EH (cell line): Measurements from ENCODE around the gene BPIFB1.

ENCODE experiments used
- DNase-seq: peaks from one replicate; pipeline ENCODE4 v3.0.0-alpha.2; 2015; ENCODE audit warnings: low read depth

Gene BPIFB1

DNA sequence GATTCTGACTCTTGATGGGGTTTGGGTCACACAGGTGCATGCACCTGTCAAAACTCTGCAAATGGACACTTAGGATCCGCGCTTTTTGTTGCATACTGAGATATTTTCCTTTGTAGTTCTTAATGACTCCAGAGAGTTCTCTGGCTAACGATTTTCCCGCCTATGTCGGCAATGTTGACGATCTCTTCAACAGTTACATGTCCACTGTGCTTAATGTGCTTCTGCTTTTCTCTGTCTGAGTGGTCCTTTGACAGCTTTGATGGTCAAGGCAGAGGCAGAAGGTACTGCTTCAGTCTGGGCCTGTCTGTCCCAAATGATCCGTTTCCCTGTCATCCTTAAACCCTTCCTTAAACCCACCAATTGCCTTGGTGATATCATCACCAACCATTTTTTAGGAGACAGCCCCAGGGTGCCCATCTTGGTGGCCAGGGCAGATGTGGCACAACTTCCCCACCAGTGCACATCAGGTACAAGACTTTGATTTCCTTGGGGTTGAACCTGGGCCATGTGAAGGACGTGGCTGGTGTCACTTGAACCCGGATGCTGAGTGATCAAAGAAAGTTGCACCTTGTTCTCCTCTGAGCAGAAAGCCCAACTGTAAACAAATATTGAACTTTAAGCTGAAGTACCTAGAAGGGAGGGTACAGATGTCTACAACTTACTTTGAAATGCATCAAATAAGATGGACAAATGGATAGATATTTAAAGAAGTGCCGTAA, 10.7 kb upstream of the BPIFB1 start:
- DNase-seq: no peak

DNA sequence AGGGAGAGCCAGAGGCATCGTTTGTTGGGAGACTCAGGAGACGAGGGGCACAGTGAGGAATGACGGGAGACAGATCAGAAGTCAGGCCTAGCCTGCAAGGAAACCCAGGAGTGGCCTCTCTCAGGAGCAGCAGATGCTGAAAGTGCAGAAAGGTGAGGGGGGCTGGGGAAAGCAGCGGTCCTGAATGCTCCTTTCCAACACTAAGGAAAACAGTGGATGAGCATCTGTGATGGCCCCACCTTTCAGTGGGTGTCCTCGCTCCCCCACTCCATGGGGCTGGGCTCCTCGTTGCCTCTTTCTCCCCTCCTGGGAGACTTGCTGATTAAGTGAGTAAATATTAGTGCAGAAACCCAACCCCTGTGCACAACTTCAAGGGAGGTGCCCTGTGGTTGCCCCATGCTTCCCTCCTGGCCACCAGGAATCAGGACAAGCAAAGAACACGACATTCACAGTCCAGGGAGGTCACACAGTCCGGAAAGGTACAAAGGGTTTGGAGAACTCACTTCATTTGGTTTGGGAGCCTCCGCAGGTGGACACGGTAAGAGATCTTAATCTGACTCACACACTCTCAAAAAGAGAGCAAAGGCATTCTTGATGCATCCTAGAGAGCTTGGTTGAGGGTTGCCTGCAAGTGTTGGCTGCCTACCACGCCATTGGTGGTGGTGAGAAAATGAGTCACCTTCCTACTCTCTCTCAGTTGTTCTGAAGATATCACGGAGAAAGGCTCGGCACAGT, 9.7 kb upstream of the BPIFB1 start:
- no peak for DNase-seq

DNA sequence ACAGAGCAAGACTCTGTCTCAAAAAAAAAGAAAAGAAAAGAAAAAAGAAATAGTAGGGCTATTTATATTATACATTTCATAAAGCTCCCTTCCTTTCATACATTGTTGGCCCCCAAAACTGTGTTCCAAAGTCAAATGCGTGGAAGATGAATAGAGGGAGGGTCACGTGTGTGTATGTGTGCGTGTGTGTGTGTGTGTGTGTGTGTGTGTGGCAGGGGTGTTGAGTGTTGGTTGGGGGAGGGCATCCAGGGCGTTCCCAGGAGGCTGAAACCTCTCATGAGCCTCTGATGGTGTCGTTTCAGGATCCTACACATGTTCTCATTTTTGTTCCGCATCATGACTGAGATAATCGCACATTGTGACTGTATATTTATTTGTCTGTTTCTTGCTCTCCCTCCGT, 7.8 kb upstream of the BPIFB1 start:
- no peak for DNase-seq

DNA sequence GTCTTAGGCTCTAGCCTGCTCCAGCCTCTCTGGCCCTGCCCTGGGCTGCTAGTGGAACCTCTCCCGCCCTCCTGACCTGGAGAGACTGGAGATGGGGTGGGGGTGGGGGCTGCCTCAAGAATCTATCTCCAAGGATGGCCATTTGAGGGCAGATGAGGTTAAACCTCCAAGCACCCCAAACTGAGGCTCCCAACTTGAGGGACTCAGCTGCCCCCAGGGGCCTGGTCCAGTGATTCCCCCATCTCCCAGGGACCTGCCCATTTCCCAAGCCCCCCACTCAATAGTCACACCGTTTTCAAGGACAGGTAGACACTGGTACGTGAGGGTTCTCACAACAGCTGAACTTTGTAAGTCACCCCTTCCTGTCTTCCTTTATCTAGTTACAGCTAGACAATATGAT, 7.1 kb upstream of the BPIFB1 start:
- no peak for DNase-seq

DNA sequence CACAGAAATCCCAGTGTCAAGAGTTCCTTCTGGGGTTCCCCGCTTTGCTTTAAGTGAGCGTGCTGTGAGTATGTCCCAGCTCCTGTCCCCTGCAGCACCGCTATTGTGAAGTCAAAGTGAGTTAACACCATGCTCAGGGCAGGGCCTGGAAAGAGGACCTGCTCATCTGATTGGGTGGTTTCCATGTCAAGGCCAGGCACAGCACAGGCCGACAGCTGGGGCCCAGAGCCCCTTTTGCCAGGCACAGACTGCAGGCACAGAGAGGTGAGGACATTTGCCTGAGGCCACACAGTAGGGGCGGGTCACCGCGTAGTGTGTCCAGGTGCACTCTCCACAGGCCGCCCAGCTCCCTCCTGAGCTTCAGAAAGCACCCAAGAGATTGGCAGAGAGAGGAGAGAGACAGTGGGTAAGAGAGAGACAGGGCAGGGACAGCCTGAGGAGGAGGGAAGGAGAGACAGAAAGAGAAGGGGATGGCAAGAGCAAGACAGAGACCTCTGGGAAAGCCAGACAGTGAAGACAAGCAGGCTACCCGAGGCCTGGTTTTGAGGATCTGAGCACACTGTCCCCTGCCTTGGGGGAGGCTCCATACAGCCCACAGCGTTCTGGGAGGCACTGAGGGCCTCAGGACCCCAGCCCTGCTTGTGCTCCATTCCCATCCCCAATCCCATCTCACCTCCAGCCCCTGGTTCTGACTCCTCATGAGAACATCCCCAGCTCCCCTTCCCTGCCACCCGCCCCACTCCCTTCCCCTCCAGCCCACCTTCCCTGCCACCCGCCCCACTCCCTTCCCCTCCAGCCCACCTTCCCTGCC, 6.5 kb upstream of the BPIFB1 start:
- no peak for DNase-seq

DNA sequence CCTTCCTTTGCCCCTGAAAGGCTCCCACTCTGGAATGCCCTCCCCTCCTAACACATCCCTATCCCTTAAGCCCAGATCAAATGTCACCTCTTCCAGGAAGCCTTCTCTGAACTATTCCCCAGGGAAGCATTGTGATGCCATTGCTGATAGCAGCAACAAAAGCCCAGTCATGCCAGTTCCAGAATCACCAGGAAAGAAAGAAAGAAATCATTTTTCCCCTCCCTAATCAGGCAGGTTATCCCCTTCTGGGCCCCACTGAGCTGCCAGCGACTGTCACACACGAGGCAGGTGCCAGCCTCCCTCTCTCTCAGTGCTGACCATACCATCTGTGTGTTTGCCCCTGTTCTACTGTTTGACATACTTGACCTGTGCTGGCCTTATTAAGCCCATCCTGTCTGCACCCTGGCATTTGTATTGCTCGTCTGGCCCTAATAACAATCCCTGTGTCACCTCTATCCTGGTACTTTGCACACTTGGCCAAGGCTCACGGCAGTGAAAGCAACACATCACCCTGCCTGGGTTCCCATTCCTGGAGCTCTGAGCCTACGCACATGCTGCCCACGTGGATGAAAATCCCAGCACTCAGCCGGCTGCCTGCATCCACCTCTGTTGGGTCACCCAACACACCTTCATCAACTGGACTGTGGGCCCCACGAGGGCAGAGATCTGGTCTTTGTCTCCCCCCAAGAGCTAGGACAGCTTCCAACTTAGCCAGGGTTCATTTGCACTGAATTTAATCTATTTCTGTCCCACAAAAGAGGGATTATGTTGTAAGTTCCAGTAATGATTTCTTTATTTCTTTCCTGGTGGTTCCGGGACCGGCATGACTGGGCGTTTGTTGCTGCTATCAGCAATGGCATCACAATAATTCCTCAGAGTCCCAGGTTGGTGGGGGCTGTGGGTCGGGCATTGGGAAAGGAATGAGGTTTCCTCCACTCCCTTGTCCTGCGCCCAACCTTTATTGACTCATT, 5.3 kb upstream of the BPIFB1 start:
- no peak for DNase-seq

DNA sequence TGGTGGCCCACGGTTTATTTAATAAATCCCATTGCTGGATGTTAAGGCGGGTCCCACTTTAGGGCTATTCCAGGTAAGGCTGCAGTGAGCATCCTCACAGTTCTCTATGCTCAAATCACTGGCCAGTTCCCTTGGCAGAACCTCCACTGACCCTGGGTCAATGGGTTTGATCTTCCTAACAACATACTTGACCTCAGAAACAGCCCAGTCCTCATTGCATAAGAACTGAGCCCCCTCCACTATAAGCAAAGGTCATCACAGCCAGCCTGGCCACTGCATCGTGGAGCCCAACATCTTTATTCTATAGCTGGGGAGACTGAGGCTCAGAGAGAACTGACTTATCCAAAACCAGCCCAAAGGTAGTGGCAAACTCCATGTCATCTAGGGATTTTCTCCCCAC, 4.3 kb upstream of the BPIFB1 start:
- DNase-seq: no peak

DNA sequence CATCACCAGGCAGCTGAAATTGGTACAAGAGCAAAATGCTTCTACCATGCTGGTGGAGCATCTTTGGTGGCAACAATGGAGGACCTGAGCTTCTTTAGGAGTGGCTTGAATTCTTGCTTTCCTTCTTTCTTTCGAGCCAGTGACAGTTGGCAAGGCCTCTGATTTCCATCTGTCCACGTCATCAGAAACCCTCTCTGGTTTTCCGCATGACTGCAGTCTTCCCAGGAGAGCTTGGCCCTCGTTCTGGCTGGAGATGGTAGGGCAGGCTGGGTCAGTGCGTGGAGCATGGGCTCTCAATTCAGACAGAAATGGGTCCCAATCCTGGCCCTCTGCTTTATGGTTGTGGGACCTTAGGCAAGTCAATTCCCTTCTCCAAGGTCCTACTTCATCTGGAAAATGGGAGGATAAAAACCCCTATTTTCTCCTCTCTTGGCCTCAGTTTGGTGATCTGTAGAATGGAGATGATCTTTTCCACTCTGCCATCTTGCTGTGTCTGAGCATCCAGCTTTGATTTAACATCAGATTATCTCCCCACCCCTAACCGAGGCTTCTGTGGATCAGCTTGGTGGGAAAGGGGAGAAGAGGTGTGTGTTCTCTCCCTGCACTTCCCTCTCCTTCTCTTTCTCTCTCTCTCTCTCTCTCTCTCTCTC, 3.6 kb upstream of the BPIFB1 start:
- no peak for DNase-seq

DNA sequence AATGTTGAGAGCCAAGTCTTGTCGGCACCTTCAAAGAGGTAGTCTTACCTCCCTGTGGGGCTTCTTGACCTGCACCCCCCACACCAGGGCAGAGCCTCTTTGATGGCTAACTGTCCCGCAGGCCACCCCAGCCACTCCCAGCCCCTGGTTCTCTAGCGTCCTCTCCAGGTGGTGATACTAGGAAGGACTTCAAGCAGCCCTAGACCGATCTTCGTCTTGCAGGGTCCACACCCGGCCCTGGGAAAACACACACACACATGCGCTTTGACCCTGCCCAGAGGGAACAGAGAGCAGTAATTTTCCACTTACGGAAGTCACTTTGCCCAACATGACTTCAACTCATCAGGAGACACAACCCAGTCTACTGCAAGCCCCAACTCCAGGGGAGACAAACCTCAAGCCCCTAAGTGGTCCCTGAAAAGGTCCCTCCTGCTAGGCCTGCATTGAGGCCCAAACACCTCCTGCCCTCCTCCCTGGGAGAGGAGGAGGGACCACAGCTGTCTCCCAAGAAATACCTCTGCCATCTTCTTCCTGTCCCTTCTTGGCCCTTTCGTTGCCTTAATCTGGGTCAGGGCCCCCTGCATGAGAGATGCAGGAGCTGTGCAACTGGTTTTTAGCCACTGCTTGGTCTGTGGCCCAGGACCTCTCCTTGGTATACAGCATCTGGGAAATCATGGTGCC, 2.9 kb upstream of the BPIFB1 start:
- no peak for DNase-seq

DNA sequence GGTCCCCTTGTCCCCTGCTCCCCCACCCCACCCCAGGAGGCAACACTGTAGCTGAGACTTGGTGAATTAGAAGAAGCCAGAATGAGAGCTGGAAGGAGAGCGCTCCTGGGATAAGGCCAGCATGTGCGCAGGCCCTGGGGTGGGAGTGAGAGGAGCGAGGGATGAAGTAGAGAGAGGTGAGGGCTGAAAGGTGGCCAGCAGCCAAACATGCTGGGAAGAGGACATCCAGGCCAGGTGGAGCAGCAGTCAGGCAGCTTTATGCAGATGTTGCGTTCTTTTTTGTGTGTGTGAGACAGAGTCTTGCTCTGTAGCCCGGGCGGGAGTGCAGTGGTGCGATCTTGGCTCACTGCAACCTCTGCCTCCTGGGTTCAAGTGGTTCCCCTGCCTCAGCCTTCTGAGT, 2.2 kb upstream of the BPIFB1 start:
- DNase-seq: no peak

DNA sequence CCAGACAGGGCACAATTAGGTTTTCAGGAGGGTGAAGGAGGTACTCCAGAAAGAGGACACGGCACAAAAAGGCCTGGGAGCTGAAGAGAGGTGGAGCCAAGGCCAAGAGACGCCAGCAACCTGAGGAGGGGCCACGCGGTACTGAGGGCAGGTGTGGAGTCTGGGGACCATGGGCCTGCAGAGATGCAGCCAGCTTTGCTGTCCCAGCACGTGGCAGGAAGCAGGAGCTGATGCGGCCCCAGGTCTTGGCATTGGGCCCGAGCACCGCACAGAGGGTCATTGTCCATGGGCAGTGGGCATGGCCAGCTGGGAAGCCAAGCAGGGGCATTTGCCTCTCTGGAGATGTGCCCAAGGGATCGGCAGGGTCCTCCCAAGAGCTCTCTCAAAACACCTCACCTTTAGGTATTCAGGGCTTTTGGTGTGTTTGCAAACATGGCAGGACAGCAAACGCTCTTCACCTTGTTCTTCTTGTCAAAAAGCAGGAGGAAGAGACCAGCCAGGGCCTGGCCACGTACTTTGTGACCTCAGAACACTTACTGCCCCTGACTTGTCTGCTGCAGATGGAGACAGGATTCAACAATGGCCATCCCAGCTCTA, 1.4 kb upstream of the BPIFB1 start:
- DNase-seq: no peak

DNA sequence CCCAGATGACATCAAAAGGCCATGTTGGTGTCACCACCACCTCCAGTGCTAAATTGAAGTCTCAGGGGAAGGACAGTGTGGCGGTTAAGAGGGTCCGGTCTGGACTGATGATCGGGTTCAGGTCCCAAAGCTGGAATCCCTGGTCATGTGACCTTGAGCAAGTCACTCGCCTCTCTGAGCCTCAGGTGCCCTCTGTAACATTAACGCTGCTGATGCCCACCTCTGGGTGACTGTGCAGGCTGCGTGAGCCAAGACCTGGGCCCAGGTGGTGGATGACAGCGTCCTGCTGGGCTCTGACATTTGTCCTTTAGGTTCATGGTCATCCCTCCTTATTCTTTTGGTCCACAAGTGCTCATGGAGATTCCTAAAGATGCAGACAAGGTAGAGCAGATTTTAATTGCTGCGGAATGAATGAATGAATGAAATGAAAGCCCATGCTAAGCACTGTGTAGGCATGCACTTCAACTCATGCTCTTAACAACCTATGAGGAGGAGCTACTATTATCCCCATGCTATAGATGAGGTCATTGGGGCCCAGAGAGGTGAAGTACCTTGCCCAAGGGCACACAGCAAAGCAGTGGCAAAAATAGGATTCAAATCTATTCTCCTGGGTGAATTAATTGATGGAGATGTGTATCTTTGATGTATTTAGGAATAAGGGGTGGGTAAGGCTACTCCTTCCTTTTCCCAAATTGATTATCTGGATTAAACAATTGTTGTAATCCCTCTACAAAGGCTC, 649 bp upstream of the BPIFB1 start:
- no peak for DNase-seq

DNA sequence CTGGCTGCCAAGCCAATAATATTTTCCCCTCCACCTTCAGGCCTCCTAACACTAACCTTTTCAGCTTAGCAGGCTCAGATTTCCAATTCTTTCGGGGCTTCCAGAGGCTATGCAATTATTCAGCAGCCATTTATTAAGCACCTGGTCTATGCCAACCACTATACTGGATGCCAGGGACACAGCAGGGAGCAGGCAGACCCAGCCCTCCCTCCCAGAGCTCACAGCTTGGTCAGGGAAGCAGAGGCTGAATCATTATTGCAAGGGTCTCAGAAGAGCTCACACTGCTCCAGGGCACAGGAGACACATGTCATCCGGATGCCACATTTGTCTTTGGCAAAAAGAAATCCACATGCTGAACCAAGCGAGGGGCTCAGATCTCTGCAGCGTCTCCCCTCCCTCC, 1.3 kb downstream of the BPIFB1 start:
- DNase-seq: no peak

DNA sequence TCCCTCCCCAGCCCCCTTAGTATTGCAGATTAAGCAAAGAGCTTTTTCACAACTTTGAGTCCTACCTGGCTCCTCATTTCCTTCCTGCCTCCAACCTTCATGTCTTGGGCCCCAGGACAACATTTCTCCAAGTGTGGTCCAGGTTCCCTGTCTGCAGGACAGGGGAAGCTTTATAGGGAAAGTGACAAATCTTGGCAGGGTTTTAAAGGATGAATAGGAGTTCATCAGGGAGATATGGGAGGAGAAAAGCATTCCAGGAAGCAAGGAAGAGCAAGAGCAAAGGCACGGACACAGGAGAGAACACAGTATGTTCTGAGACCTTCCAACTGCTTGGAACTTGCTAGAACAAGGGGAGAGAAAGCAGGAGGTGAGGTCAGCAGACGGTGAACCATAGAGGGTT, 1.9 kb downstream of the BPIFB1 start:
- DNase-seq: no peak

DNA sequence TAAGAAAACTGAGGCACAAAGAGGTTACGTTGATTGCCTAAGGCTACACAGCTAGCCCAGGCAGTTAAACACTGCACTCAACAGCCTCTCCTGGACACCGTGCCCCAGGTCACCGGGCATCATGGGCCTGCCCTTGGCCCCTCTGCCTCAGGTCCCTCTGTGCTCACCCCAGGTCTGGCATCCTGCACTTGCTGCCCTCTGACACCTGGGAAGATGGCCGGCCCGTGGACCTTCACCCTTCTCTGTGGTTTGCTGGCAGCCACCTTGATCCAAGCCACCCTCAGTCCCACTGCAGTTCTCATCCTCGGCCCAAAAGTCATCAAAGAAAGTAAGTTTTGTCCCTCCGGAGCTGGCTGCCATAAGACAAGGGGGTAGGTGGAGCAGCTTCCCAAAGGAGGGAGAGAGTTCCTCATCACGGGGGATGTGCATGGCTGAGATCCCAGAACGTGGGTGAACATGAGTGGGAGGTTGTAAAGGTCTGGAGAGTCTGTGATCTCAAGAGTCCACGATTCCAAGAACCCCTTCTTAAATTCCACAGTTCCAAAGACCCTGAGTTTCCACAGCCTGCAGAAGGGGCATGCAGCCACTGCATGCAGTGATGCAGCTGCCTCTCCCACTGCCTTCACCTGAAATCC, 3.0 kb downstream of the BPIFB1 start:
- DNase-seq: no peak

DNA sequence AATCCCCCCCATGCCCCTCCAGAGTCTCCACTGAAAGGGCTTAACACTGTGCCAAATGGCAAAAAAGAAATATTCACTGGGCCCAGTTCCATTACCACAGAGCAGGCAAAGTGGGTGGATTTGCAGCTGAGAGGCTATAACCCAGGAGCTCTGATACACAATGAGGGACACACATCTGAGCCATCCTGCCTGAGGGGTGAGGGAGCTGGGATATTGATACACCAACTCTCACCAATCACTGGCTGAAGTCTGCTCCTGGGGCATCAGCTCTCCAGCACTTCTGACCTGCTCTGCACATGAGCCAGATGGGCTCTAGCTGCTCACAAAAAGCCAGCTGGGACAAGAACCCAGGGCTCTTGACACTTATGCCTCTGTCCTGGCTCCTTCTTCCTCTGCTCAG, 4.9 kb downstream of the BPIFB1 start:
- DNase-seq: no peak

DNA sequence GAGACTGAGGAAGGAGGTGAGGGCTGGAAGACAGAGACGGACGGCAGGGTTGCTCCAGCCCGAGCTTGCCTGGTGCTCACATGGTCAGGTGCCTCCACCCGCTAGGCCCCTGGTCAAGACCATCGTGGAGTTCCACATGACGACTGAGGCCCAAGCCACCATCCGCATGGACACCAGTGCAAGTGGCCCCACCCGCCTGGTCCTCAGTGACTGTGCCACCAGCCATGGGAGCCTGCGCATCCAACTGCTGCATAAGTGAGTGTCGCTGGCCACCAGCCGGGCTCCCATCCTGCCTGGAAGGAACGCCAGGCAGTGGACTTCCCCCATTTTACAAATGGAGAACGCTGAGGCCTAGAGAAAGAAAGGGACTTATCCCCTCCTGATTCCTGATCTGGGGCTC, 7.8 kb downstream of the BPIFB1 start:
- no peak for DNase-seq

DNA sequence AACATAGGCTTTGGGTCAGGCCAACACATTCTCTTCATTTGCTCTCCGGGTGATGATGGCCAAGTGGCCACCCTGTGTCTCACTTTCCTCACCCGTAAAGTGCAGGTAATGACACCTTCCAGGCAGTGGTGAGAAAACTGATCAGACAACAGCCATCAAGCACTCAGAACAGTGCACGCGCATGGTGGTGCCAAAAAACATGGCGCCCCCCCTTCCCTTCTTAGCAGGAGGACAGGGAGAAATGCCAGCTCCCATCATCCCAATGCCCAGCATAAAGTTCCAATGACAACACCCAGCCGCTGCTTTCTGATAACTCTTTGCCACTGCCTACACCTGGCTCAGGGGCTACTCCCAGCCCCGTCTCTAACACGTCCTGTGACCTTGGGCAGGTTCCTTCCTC, 8.4 kb downstream of the BPIFB1 start:
- no peak for DNase-seq

DNA sequence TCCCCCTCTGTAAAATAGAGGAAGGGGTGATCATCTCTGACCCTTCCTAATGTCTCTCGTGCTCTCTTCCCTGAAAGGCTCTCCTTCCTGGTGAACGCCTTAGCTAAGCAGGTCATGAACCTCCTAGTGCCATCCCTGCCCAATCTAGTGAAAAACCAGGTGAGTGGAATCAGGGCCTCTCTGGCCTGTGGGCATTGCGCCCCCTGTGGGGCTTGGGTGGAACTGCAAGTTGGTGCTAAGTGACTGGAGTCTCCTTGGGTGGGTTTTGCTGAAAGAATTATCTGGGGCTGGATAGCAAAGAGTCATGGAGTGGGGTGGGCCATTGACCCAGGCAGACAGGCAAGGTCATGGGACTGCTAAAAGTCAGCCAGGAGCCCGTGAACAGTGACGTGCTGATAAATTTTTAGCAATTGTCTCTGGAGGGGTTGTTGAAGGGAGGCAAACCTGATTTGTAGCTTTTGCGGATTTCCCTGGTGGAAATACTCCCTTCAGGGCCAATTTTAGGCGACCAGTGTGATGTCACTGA, 8.9 kb downstream of the BPIFB1 start:
- DNase-seq: peak; percentile 15
